ENCODE measurements around the gene IL1F10. TPM values are rescaled to one million over a fixed set of nuclear protein-coding genes. Genes with fewer than 3 reads are reported as not detected.

IL1F10 gene
- total and polyA plus RNA-seq, 4 experiments from 2014 or later = not detected

Other genes with a start within 250 kb of the IL1F10 start
- 1 to 10 TPM in 1 of 2 experiments, under 1 TPM in 1; 0.81 to 1.3 TPM for gene IL1B, start 231.2 kb upstream of the IL1F10 start, total RNA-seq
- not detected for gene IL1B, start 231.2 kb upstream of the IL1F10 start, polyA plus RNA-seq
- gene IL37, start 156.8 kb upstream of the IL1F10 start, total RNA-seq = not detected
- not detected for gene IL37, start 156.8 kb upstream of the IL1F10 start, polyA plus RNA-seq
- not detected for gene IL36G, start 90.0 kb upstream of the IL1F10 start, total RNA-seq
- not detected for gene IL36G, start 90.0 kb upstream of the IL1F10 start, polyA plus RNA-seq
- gene IL36A, start 62.5 kb upstream of the IL1F10 start, total RNA-seq = not detected
- gene IL36A, start 62.5 kb upstream of the IL1F10 start, polyA plus RNA-seq = under 1 TPM in 1 of 2 donors, not detected in 1; 0.56 TPM
- not detected for gene IL36B, start 15.1 kb upstream of the IL1F10 start, total RNA-seq
- gene IL36B, start 15.1 kb upstream of the IL1F10 start, polyA plus RNA-seq = not detected
- not detected for gene IL36RN, start 8.8 kb upstream of the IL1F10 start, total RNA-seq
- not detected for gene IL36RN, start 8.8 kb upstream of the IL1F10 start, polyA plus RNA-seq
- 1 to 10 TPM; 2.4 TPM for gene IL1RN, start 59.6 kb downstream of the IL1F10 start, total RNA-seq
- gene IL1RN, start 59.6 kb downstream of the IL1F10 start, polyA plus RNA-seq = not detected
- gene PSD4, start 106.0 kb downstream of the IL1F10 start, total RNA-seq = 100 to 1,000 TPM in 1 of 2 experiments, 10 to 100 TPM in 1; 100.0 to 101 TPM
- 10 to 100 TPM; 11.9 to 32.8 TPM for gene PSD4, start 106.0 kb downstream of the IL1F10 start, polyA plus RNA-seq
- gene PAX8, start 211.0 kb downstream of the IL1F10 start, total RNA-seq = 1 to 10 TPM; 1.7 to 2.3 TPM
- gene PAX8, start 211.0 kb downstream of the IL1F10 start, polyA plus RNA-seq = under 1 TPM; 0.19 to 0.80 TPM